GM21737 (cell line): ENCODE data around the gene ALDH1A1.
"Not testable (repeated sequence)": the region's sequence is repeated elsewhere in the genome, so short reads cannot be mapped to it uniquely, and the experiment has no call there.

Source experiments
- ATAC-seq: cut with Tn5 transposase; IDR thresholded peaks from one replicate; pipeline ENCODE4 v1.9.1; 2021; ENCODE audit warnings: mild to moderate bottlenecking, moderate library complexity; ENCODE audit not compliant: unreplicated experiment

ALDH1A1 gene

GRCh38 chr9:72863456-72864094 is 89.3 kb downstream of the ALDH1A1 start:
- ATAC-seq, result no peak

- ATAC-seq, result not testable (repeated sequence)
These were observed 90.1 kb downstream of the ALDH1A1 start for GRCh38 chr9:72862788-72863187.

- no peak for ATAC-seq
These were observed 94.6 kb downstream of the ALDH1A1 start for GRCh38 chr9:72858089-72858912.

GRCh38 chr9:72857624-72857996 is 95.2 kb downstream of the ALDH1A1 start:
- no peak for ATAC-seq

GRCh38 chr9:72856972-72857623 is 95.8 kb downstream of the ALDH1A1 start:
- no peak for ATAC-seq

GRCh38 chr9:72855890-72856523 is 96.8 kb downstream of the ALDH1A1 start:
- ATAC-seq, result no peak

GRCh38 chr9:72855321-72855720 is 97.5 kb downstream of the ALDH1A1 start:
- no peak for ATAC-seq
